IPS DF 19.7 (cell line): ENCODE results near the gene SANBR.

Experiments
- DNase-seq: peaks from one replicate; pipeline ENCODE4 v3.0.0-alpha.2; 2013; ENCODE audit warnings: low read depth, low spot score

Gene SANBR

GRCh38 chr2:61090386-61090921 lies 24.8 kb downstream of the SANBR start:
- no peak for DNase-seq

- DNase-seq, result no peak
Measured at GRCh38 chr2:61091485-61091884, 25.8 kb downstream of the SANBR start.

GRCh38 chr2:61096438-61096837 lies 30.8 kb downstream of the SANBR start:
- no peak for DNase-seq

- no peak for DNase-seq
Measured at GRCh38 chr2:61100801-61101200, 35.1 kb downstream of the SANBR start.

GRCh38 chr2:61109291-61109690 lies 43.6 kb downstream of the SANBR start:
- no peak for DNase-seq

- no peak for DNase-seq
Measured at GRCh38 chr2:61111708-61112107, 46.0 kb downstream of the SANBR start.

- DNase-seq, result no peak
Measured at GRCh38 chr2:61114147-61114546, 48.5 kb downstream of the SANBR start.
